Omental fat pad (tissue), 4 donors: Measurements from ENCODE around the gene NHSL2. TPM values are rescaled to one million over a fixed set of nuclear protein-coding genes. Genes with fewer than 3 reads are reported as not detected.
A peak's percentile ranks its signal among the peaks of the same experiment; 100 is the strongest.
"Not testable (repeated sequence)": the region's sequence is repeated elsewhere in the genome, so short reads cannot be mapped to it uniquely, and the experiment has no call there.

ENCODE experiments used
- ATAC-seq: fragments of 150-250 bp; one replicate; pipeline ENCODE4 v1.9.1; 2016; ENCODE audit warnings: mild to moderate bottlenecking, moderate library complexity; ENCODE audit not compliant: low FRiP score
- DNase-seq: peaks from one replicate; pipeline ENCODE4 v3.0.0-alpha.2; 2019; ENCODE audit warnings: low spot score
- CTCF ChIP-seq, 3 donors: fragments of 450-650 bp; IDR thresholded peaks; one replicate each; pipeline ENCODE4 v1.5.1; 2016 to 2017; ENCODE audit warnings: antibody characterized with exemption in 3 of 3, mild to moderate bottlenecking in 3 of 3, moderate library complexity in 2 of 3
- total RNA-seq, 4 donors: library from RNA; depleted of rRNA; stranded (reverse); fragments of >200 nt; gene quantifications; one replicate each; pipeline ENCODE4 v1.1.0, GENCODE V29; 2016

Gene NHSL2
- total RNA-seq, 4 donors from 2014 or later: 12.8 to 20.2 (median 14.0) TPM

GRCh38 chrX:72052415-72053090, 141.9 kb downstream of the NHSL2 start:
- peak; percentile 37 for ATAC-seq
- TF ChIP-seq CTCF (IDR thresholded peaks at IDR 0.05): no peak
- no peak for DNase-seq

- ATAC-seq (no peak), DNase-seq (no peak)
- TF ChIP-seq CTCF (IDR thresholded peaks at IDR 0.05): no peak
Observed at GRCh38 chrX:72053508-72053907, 142.9 kb downstream of the NHSL2 start.

- no peak for TF ChIP-seq CTCF (IDR thresholded peaks at IDR 0.05)
- no peak for ATAC-seq
- DNase-seq: no peak
Observed at GRCh38 chrX:72054779-72055489, 144.3 kb downstream of the NHSL2 start.

- TF ChIP-seq CTCF (IDR thresholded peaks at IDR 0.05): no peak
- DNase-seq: no peak
- no peak for ATAC-seq
Observed at GRCh38 chrX:72057331-72057730, 146.7 kb downstream of the NHSL2 start.

- ATAC-seq: no peak
- TF ChIP-seq CTCF (IDR thresholded peaks at IDR 0.05): no peak
Observed at GRCh38 chrX:72057849-72058248, 147.2 kb downstream of the NHSL2 start.

GRCh38 chrX:72058346-72058745, 147.7 kb downstream of the NHSL2 start:
- ATAC-seq, DNase-seq: not testable (repeated sequence)

More at GRCh38 chrX:72057849-72058248, 147.2 kb downstream of the NHSL2 start:
- DNase-seq: no peak

GRCh38 chrX:72060196-72060920, 149.7 kb downstream of the NHSL2 start:
- TF ChIP-seq CTCF (IDR thresholded peaks at IDR 0.05): no peak
- DNase-seq: no peak
- ATAC-seq: no peak
